IMR-90 (cell line): ENCODE measurements around the gene RMND5B. TPM values are rescaled to one million over a fixed set of nuclear protein-coding genes. Genes with fewer than 3 reads are reported as not detected.

Experiments used
- ATAC-seq: fragments of 200-7000 bp; cut with Tn5 transposase; 2 replicates; pipeline ENCODE4 v1.9.1; 2020; ENCODE audit warnings: low read depth, mild to moderate bottlenecking, moderate library complexity
- BruUV-seq: library from RNA; stranded (reverse); fragments of 400-500 nt; replicated peaks from 2 replicates; lab custom pipeline; 2021; lab: Mats Ljungman, UMichigan
- CTCF ChIA-PET: fragments of 300-600 bp; formaldehyde crosslinking; extraction: SDS; loops from one replicate; lab custom pipeline; 2021; ENCODE audit warnings: antibody characterized with exemption; lab: Yijun Ruan, JAX
- POLR2A ChIA-PET: fragments of 300-600 bp; sonication (Branson Sonifier 250); formaldehyde crosslinking; loops from one replicate; lab custom pipeline; 2022; ENCODE audit warnings: antibody characterized with exemption; ENCODE audit not compliant: unreplicated experiment; lab: Charles Lee
- DNase-seq: peaks from one replicate; pipeline ENCODE4 v3.0.0; 2013
- H2AFZ ChIP-seq: replicated peaks from 2 replicates; pipeline ENCODE3; 2013; ENCODE audit warnings: low read length, mild to moderate bottlenecking; ENCODE audit not compliant: poor library complexity
- H2AK5ac ChIP-seq: 2 replicates; pipeline ENCODE4 v1.6.1; 2013; ENCODE audit warnings: low read depth, low read length, inconsistent platforms
- H2AK9ac ChIP-seq: replicated peaks from 2 replicates; pipeline ENCODE3; 2013; ENCODE audit warnings: mild to moderate bottlenecking, low read depth, low read length, moderate library complexity; ENCODE audit not compliant: poor library complexity
- H2BK120ac ChIP-seq: 2 replicates; pipeline ENCODE4 v1.6.1; 2013; ENCODE audit warnings: low read depth, low read length, inconsistent platforms
- H2BK15ac ChIP-seq: 3 replicates; pipeline ENCODE4 v1.6.1; 2013; ENCODE audit warnings: low read depth, low read length, inconsistent platforms
- H2BK20ac ChIP-seq: 2 replicates; pipeline ENCODE4 v1.6.1; 2013; ENCODE audit warnings: low read depth, mild to moderate bottlenecking, inconsistent platforms, low read length, moderate library complexity
- H2BK5ac ChIP-seq: 2 replicates; pipeline ENCODE4 v1.6.1; 2013; ENCODE audit warnings: mild to moderate bottlenecking, low read depth, low read length, inconsistent platforms; ENCODE audit not compliant: poor library complexity, severe bottlenecking
- H3K14ac ChIP-seq: replicated peaks from 2 replicates; pipeline ENCODE4 v1.6.1; 2013; ENCODE audit warnings: low read depth, low read length, inconsistent platforms
- H3K18ac ChIP-seq: 2 replicates; pipeline ENCODE4 v1.6.1; 2013; ENCODE audit warnings: low read depth, low read length, control low read depth
- H3K23ac ChIP-seq: 2 replicates; pipeline ENCODE4 v1.6.1; 2013; ENCODE audit warnings: low read depth, low read length, inconsistent platforms
- H3K27ac ChIP-seq: 2 replicates; pipeline ENCODE4 v1.5.1; 2013; ENCODE audit warnings: mild to moderate bottlenecking, control low read depth, low read length; ENCODE audit not compliant: insufficient read depth
- H3K27me3 ChIP-seq: 2 replicates; pipeline ENCODE4 v1.6.1; 2013; ENCODE audit warnings: low read length; ENCODE audit not compliant: control insufficient read depth, insufficient read depth
- H3K36me3 ChIP-seq: 2 replicates; pipeline ENCODE4 v1.6.1; 2013; ENCODE audit warnings: low read length, mixed read lengths; ENCODE audit not compliant: control insufficient read depth, insufficient read depth
- H3K4ac ChIP-seq: 2 replicates; pipeline ENCODE4 v1.6.1; 2013; ENCODE audit warnings: low read depth, low read length, inconsistent platforms
- H3K4me1 ChIP-seq: 2 replicates; pipeline ENCODE4 v1.6.1; 2013; ENCODE audit warnings: low read length, mixed read lengths; ENCODE audit not compliant: control insufficient read depth, insufficient read depth
- H3K4me2 ChIP-seq: 2 replicates; pipeline ENCODE4 v1.6.1; 2013; ENCODE audit warnings: low read depth, mild to moderate bottlenecking, control low read depth, low read length, moderate library complexity
- H3K4me3 ChIP-seq: 2 replicates; pipeline ENCODE4 v1.5.1; 2013; ENCODE audit warnings: low read depth, mild to moderate bottlenecking, control low read depth, low read length, moderate library complexity; ENCODE audit not compliant: insufficient read depth
- H3K56ac ChIP-seq: 2 replicates; pipeline ENCODE4 v1.6.1; 2013; ENCODE audit warnings: low read length, inconsistent platforms; ENCODE audit not compliant: insufficient read depth; ENCODE audit errors: extremely low read depth
- H3K79me1 ChIP-seq, 2 experiments: 2 replicates each; pipeline ENCODE4 v1.6.1; 2013; ENCODE audit warnings: low read length in 2 of 2, inconsistent platforms in 1 of 2, low read depth in 1 of 2
- H3K9ac ChIP-seq: 2 replicates; pipeline ENCODE4 v1.6.1; 2013; ENCODE audit warnings: low read depth, low read length, control low read depth
- H3K9me1 ChIP-seq: 2 replicates; pipeline ENCODE4 v1.6.1; 2013; ENCODE audit warnings: low read length, inconsistent platforms; ENCODE audit not compliant: insufficient read depth
- H3K9me3 ChIP-seq: 2 replicates; pipeline ENCODE4 v1.6.1; 2013; ENCODE audit warnings: low read length; ENCODE audit not compliant: control insufficient read depth, insufficient read depth
- H4K20me1 ChIP-seq: 2 replicates; pipeline ENCODE4 v1.6.1; 2013; ENCODE audit warnings: low read length, inconsistent platforms; ENCODE audit not compliant: insufficient read depth
- H4K5ac ChIP-seq: 2 replicates; pipeline ENCODE4 v1.6.1; 2013; ENCODE audit warnings: mild to moderate bottlenecking, low read depth, low read length, control low read depth
- H4K8ac ChIP-seq, 2 experiments: 2 replicates each; pipeline ENCODE4 v1.6.1; 2013; ENCODE audit warnings: low read depth in 2 of 2, low read length in 2 of 2, control low read depth in 1 of 2, inconsistent platforms in 1 of 2
- H4K91ac ChIP-seq: 2 replicates; pipeline ENCODE4 v1.6.1; 2013; ENCODE audit warnings: low read depth, low read length, inconsistent platforms; ENCODE audit not compliant: insufficient read depth
- BHLHE40 ChIP-seq: fragments of 150-350 bp; IDR thresholded peaks from 2 replicates; pipeline ENCODE4 v1.6.1; 2016; ENCODE audit warnings: mild to moderate bottlenecking, low read depth, low read length
- CEBPB ChIP-seq: IDR thresholded peaks from 2 replicates; pipeline ENCODE4 v1.6.1; 2012; ENCODE audit warnings: low read depth, low read length, improper control_type of control experiment
- CHD1 ChIP-seq: IDR thresholded peaks from 2 replicates; pipeline ENCODE4 v1.6.1; 2012; ENCODE audit warnings: low read depth, low read length, improper control_type of control experiment
- ELK1 ChIP-seq: fragments of 150-350 bp; IDR thresholded peaks from 2 replicates; pipeline ENCODE4 v1.6.1; 2016; ENCODE audit warnings: low read depth, mild to moderate bottlenecking, low read length, moderate library complexity, borderline replicate concordance
- FOS ChIP-seq: fragments of 150-350 bp; IDR thresholded peaks from 2 replicates; pipeline ENCODE4 v1.6.1; 2016; ENCODE audit warnings: low read depth, low read length
- MAFK ChIP-seq: IDR thresholded peaks from 2 replicates; pipeline ENCODE4 v1.6.1; 2012; ENCODE audit warnings: low read depth, low read length, improper control_type of control experiment
- MAZ ChIP-seq: IDR thresholded peaks from 2 replicates; pipeline ENCODE4 v1.6.1; 2012; ENCODE audit warnings: low read depth, mild to moderate bottlenecking, low read length, improper control_type of control experiment, moderate library complexity, borderline replicate concordance
- MXI1 ChIP-seq: IDR thresholded peaks from 2 replicates; pipeline ENCODE4 v1.6.1; 2012; ENCODE audit warnings: low read depth, mild to moderate bottlenecking, low read length, moderate library complexity, borderline replicate concordance
- NFE2L2 ChIP-seq: fragments of 150-350 bp; IDR thresholded peaks from 2 replicates; pipeline ENCODE4 v1.6.1; 2016; ENCODE audit warnings: low read depth, mild to moderate bottlenecking, low read length
- POLR2A ChIP-seq: IDR thresholded peaks from 2 replicates; pipeline ENCODE4 v1.6.1; 2012; ENCODE audit warnings: mild to moderate bottlenecking, low read depth, low read length
- RAD21 ChIP-seq: IDR thresholded peaks from 2 replicates; pipeline ENCODE4 v1.6.1; 2012; ENCODE audit warnings: low read length, improper control_type of control experiment
- RCOR1 ChIP-seq: IDR thresholded peaks from 2 replicates; pipeline ENCODE4 v1.6.1; 2012; ENCODE audit warnings: mild to moderate bottlenecking, low read length, improper control_type of control experiment; ENCODE audit not compliant: insufficient replicate concordance
- RFX5 ChIP-seq: IDR thresholded peaks from 2 replicates; pipeline ENCODE4 v1.8.0; 2012; ENCODE audit warnings: low read depth, mild to moderate bottlenecking, low read length, moderate library complexity
- SMC3 ChIP-seq: fragments of 150-350 bp; IDR thresholded peaks from 2 replicates; pipeline ENCODE4 v1.6.1; 2016; ENCODE audit warnings: low read depth, mild to moderate bottlenecking, antibody characterized with exemption, low read length, moderate library complexity
- WGBS, 2 experiments: methylation state at CpG; one replicate each; pipeline versions ENCODE4 v1.1.5 to v1.1.7; 2013; ENCODE audit warnings: missing lambda C conversion rate in 2 of 2; ENCODE audit not compliant: insufficient read length in 1 of 2; ENCODE audit errors: extremely low coverage in 2 of 2; 5-methylcytosine and 5-hydroxymethylcytosine counted together
- dilution Hi-C: fragments of 300-500 bp; cut with HindIII; formaldehyde crosslinking; loops from one replicate; pipeline ENCODE4 v1.14.3; 2018; ENCODE audit warnings: low sequenced_read_pairs; ENCODE audit not compliant: unreplicated experiment
- in situ Hi-C: fragments of 300-500 bp; cut with MboI; formaldehyde crosslinking; loops from 3 replicates; pipeline ENCODE4 v1.14.3; 2019; ENCODE audit warnings: low sequenced_read_pairs, inconsistent platforms, mixed read lengths
- intact Hi-C: fragments of 100-400 bp; cut with micrococcal nuclease; formaldehyde crosslinking; loops from 2 replicates; pipeline ENCODE4 v1.10.0; 2022
- polyA plus RNA-seq, 3 experiments: library from polyadenylated mRNA; depleted of rRNA; stranded (reverse); fragments of >200 nt; gene quantifications; 2 replicates each; pipeline ENCODE4 v1.2.3, GENCODE V29; 2012; ENCODE audit warnings: low replicate concordance in 1 of 3
- total RNA-seq: library from RNA; depleted of rRNA; stranded (reverse); fragments of >200 nt; gene quantifications from 2 replicates; pipeline ENCODE4 v1.2.3, GENCODE V29; 2012
- TF ChIP-seq, protein P1 (sequence below): fragments of 150-350 bp; IDR thresholded peaks from 2 replicates; pipeline ENCODE4 v1.6.1; 2017; ENCODE audit warnings: mild to moderate bottlenecking, antibody characterized with exemption, low read length, low read depth
- TF ChIP-seq, protein P2 (sequence below): conservative IDR thresholded peaks from 2 replicates; pipeline ENCODE4 v1.5.1; 2012; ENCODE audit warnings: mild to moderate bottlenecking, low read depth, low read length, improper control_type of control experiment

Gene RMND5B
- total and polyA plus RNA-seq, 2 of the 4 experiments (the other 2 are of a cell fraction) = 14.0 to 19.5 TPM

- Histone ChIP-seq H3K9me3 (no peaks in the 10 kb centered on the region), H3K4me2 (peak overlapping the region; percentile 94), H4K8ac (peak overlapping the region; percentile 53 to 71; a peak in 2 of 4 replicates), H3K14ac (no peak overlapping the region), H2AK9ac (peak overlapping the region; percentile 17), H3K23ac (no peak overlapping the region), H2AFZ (peak overlapping the region; percentile 98), H3K4me3 (peak overlapping the region; percentile 66), H2BK15ac (no peak overlapping the region), H2BK120ac (no peak overlapping the region), H2BK20ac (no peak overlapping the region), H3K56ac (no peak overlapping the region; the same call in 1 of the 2 replicates), H3K27me3 (no peaks in the 10 kb centered on the region; the same call in 1 of the 2 replicates), H2BK5ac (no peak overlapping the region), H3K79me1 (peaks cover 7 to 27% of the 10 kb centered on the region in 2 experiments), H3K18ac (no peak overlapping the region), H2AK5ac (no peak overlapping the region), H3K9ac (peak overlapping the region; percentile 68), H4K20me1 (no peaks in the 10 kb centered on the region; the same call in 1 of the 2 replicates), H4K91ac (no peak overlapping the region), H3K4ac (peak overlapping the region; percentile 47; the same call in 1 of the 2 replicates), H4K5ac (no peak overlapping the region), H3K9me1 (peaks cover 3% of the 10 kb centered on the region; the same call in 1 of the 2 replicates), H3K36me3 (peaks cover 7% of the 10 kb centered on the region), H3K27ac (no peak overlapping the region; the same call in 1 of the 2 replicates), H3K4me1 (peaks cover 5% of the 10 kb centered on the region; the same call in 1 of the 2 replicates)
- TF ChIP-seq NFE2L2 = no peak
- no peak for TF ChIP-seq MAFK
- TF ChIP-seq CEBPB = no peak
- no peak for TF ChIP-seq FOS
- no peak for TF ChIP-seq POLR2A
- TF ChIP-seq RFX5 = no peak
- TF ChIP-seq RAD21 = no peak
- TF ChIP-seq ELK1 = no peak
- TF ChIP-seq SMC3 = no peak
- TF ChIP-seq RCOR1 = no peak
- no peak for TF ChIP-seq MXI1
- no peak for TF ChIP-seq BHLHE40
- no peak for TF ChIP-seq MAZ
- TF ChIP-seq, protein P1, sequence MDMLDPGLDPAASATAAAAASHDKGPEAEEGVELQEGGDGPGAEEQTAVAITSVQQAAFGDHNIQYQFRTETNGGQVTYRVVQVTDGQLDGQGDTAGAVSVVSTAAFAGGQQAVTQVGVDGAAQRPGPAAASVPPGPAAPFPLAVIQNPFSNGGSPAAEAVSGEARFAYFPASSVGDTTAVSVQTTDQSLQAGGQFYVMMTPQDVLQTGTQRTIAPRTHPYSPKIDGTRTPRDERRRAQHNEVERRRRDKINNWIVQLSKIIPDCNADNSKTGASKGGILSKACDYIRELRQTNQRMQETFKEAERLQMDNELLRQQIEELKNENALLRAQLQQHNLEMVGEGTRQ = no peak
- TF ChIP-seq, protein P2, sequence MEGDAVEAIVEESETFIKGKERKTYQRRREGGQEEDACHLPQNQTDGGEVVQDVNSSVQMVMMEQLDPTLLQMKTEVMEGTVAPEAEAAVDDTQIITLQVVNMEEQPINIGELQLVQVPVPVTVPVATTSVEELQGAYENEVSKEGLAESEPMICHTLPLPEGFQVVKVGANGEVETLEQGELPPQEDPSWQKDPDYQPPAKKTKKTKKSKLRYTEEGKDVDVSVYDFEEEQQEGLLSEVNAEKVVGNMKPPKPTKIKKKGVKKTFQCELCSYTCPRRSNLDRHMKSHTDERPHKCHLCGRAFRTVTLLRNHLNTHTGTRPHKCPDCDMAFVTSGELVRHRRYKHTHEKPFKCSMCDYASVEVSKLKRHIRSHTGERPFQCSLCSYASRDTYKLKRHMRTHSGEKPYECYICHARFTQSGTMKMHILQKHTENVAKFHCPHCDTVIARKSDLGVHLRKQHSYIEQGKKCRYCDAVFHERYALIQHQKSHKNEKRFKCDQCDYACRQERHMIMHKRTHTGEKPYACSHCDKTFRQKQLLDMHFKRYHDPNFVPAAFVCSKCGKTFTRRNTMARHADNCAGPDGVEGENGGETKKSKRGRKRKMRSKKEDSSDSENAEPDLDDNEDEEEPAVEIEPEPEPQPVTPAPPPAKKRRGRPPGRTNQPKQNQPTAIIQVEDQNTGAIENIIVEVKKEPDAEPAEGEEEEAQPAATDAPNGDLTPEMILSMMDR = no peak
- TF ChIP-seq CHD1 = no peak
- in situ Hi-C loops = no loop called here
- BruUV-seq = no TSS peak
- dilution Hi-C loops = no loop called here
- POLR2A ChIA-PET = no interaction called here
- intact Hi-C loops = loop anchor here (5.0 kb wide), 1 partner anchor 54 kb away; no protein-coding TSS in a partner anchor
- DNase-seq (no peak), ATAC-seq (no peak)
- WGBS, 2 experiments = 25 to 100% methylated on average over 1 to 6 of the region's 10 CpGs
- CTCF ChIA-PET = no interaction called here
Measured at GRCh38 chr5:178131446-178131996, 707 bp downstream of the RMND5B start.
